Measurements from ENCODE around the gene CCL21. TPM values are rescaled to one million over a fixed set of nuclear protein-coding genes. Genes with fewer than 3 reads are reported as not detected.
"Not testable (repeated sequence)": the region's sequence is repeated elsewhere in the genome, so short reads cannot be mapped to it uniquely, and the experiment has no call there.

The CCL21 gene
- not detected for total RNA-seq
- polyA plus RNA-seq, result not detected
- total RNA-seq, result not detected

- ChIA-PET POLR2A (no interaction called here), CTCF (interaction anchor here (0.6 to 0.7 kb wide), 2 partner anchors 272 to 987 kb away, joined by 3 read pairs; no protein-coding TSS in a partner anchor)
- no peaks in the 10 kb centered on the region for H3K36me3 ChIP-seq (ENCODE audit: control insufficient read depth in 2 of 3, insufficient read depth in 3 of 3, low read length in 3 of 3)
- H3K27ac ChIP-seq (ENCODE audit: low read depth, low read length), result no peak within 1 kb of the TSS
- no peaks in the 10 kb centered on the region for H3K27me3 ChIP-seq (ENCODE audit: control insufficient read depth in 2 of 2, insufficient read depth in 2 of 2, low read length in 2 of 2)
- Mint-ChIP-seq H3K4me3 (no peak within 1 kb of the TSS), H3K4me1 (no peaks in the 10 kb centered on the region), H3K9me3 (peaks cover 0 to 5% (median 0%) of the 10 kb centered on the region in 11 donors), H3K27me3 (peaks cover 0 to 26% (median 10%) of the 10 kb centered on the region in 5 donors), H3K27ac (no peak within 1 kb of the TSS), H3K36me3 (peaks cover 0 to 4% (median 0%) of the 10 kb centered on the region in 5 donors)
- DNase-seq (no peak), ATAC-seq (no peak)
- no peaks in the 10 kb centered on the region for H3K4me1 ChIP-seq (ENCODE audit: control insufficient read depth in 2 of 2, insufficient read depth in 2 of 2, low read length in 2 of 2)
- no peak within 1 kb of the TSS for H3K4me3 ChIP-seq (ENCODE audit: low read length)
- intact Hi-C loops (cut with micrococcal nuclease), result no loop called here
- no peaks in the 10 kb centered on the region for H3K9me3 ChIP-seq (ENCODE audit: control insufficient read depth in 2 of 3, low read length in 3 of 3)
Measured at GRCh38 chr9:34710023-34710422, at the start of gene CCL21. TSS of gene CCL21 (minus strand) at chr9:34710136. CDS start at chr9:34710066, 70 bp downstream.

- intact Hi-C loops (cut with micrococcal nuclease), result loop anchor here (2.0 kb wide), 3 partner anchors 225 to 337 kb away; partner anchors contain the start of genes DNAJB5 (in 1 of the 2) and PIGO (in 1 of the 2)
- no peak for ATAC-seq
- Histone ChIP-seq H3K27ac (ENCODE audit: low read depth, low read length) (no peak overlapping the region), H3K27me3 (ENCODE audit: control insufficient read depth in 2 of 2, insufficient read depth in 2 of 2, low read length in 2 of 2) (no peaks in the 10 kb centered on the region), H3K36me3 (ENCODE audit: control insufficient read depth in 2 of 3, insufficient read depth in 3 of 3, low read length in 3 of 3) (no peaks in the 10 kb centered on the region), H3K9me3 (ENCODE audit: control insufficient read depth in 2 of 3, low read length in 3 of 3) (no peaks in the 10 kb centered on the region), H3K4me3 (ENCODE audit: low read length) (no peak overlapping the region), H3K4me1 (ENCODE audit: control insufficient read depth in 2 of 2, insufficient read depth in 2 of 2, low read length in 2 of 2) (no peaks in the 10 kb centered on the region)
- Mint-ChIP-seq H3K27me3 (peaks cover 32 to 54% (median 44%) of the 10 kb centered on the region in 5 donors), H3K36me3 (no peaks in the 10 kb centered on the region), H3K4me3 (no peak overlapping the region), H3K9me3 (peaks cover 0 to 6% (median 0%) of the 10 kb centered on the region in 11 donors), H3K4me1 (peaks cover 0 to 6% (median 0%) of the 10 kb centered on the region in 7 donors), H3K27ac (no peak overlapping the region)
- ChIA-PET CTCF (interaction anchor here (0.5 to 0.6 kb wide), 2 partner anchors 1013 to 1220 kb away, joined by 3 read pairs; no protein-coding TSS in a partner anchor), POLR2A (no interaction called here)
- no peak for DNase-seq
Measured at GRCh38 chr9:34759432-34760134, 49.6 kb upstream of the CCL21 start.

GRCh38 chr9:34750320-34750719 lies 40.4 kb upstream of the CCL21 start:
- H3K4me1 ChIP-seq (ENCODE audit: control insufficient read depth in 2 of 2, insufficient read depth in 2 of 2, low read length in 2 of 2); H3K36me3 Mint-ChIP-seq; H3K27ac ChIP-seq (ENCODE audit: low read depth, low read length); H3K27ac Mint-ChIP-seq; H3K27me3 ChIP-seq (ENCODE audit: control insufficient read depth in 2 of 2, insufficient read depth in 2 of 2, low read length in 2 of 2); H3K36me3 ChIP-seq (ENCODE audit: control insufficient read depth in 2 of 3, insufficient read depth in 3 of 3, low read length in 3 of 3); H3K9me3 ChIP-seq (ENCODE audit: control insufficient read depth in 2 of 3, low read length in 3 of 3); intact Hi-C loops (cut with micrococcal nuclease); H3K4me1 Mint-ChIP-seq; H3K4me3 ChIP-seq (ENCODE audit: low read length); ATAC-seq; POLR2A ChIA-PET; H3K4me3 Mint-ChIP-seq; DNase-seq; CTCF ChIA-PET: not testable (repeated sequence)
- Mint-ChIP-seq H3K9me3 (peaks cover 0 to 18% (median 5%) of the 10 kb centered on the region in 11 donors), H3K27me3 (peaks cover 44 to 69% (median 62%) of the 10 kb centered on the region in 5 donors)

- H3K4me3 ChIP-seq (ENCODE audit: low read length), result no peak overlapping the region
Measured at GRCh38 chr9:34746526-34746925, 36.6 kb upstream of the CCL21 start.

GRCh38 chr9:34744295-34745221 lies 34.6 kb upstream of the CCL21 start:
- peaks cover 0 to 2% of the 10 kb centered on the region in 2 donors for H3K27me3 ChIP-seq (ENCODE audit: control insufficient read depth in 2 of 2, insufficient read depth in 2 of 2, low read length in 2 of 2)
- no peaks in the 10 kb centered on the region for H3K4me1 ChIP-seq (ENCODE audit: control insufficient read depth in 2 of 2, insufficient read depth in 2 of 2, low read length in 2 of 2)
- peaks cover 0 to 6% (median 0%) of the 10 kb centered on the region in 7 donors for H3K4me1 Mint-ChIP-seq
- no peak overlapping the region for H3K27ac ChIP-seq (ENCODE audit: low read depth, low read length)
- no peak for ATAC-seq
- no peak overlapping the region for H3K4me3 ChIP-seq (ENCODE audit: low read length)
- H3K27ac Mint-ChIP-seq, result no peak overlapping the region
- ChIA-PET POLR2A (interaction anchor here (0.7 kb wide), 1 partner anchor 104 kb away, joined by 6 read pairs; no protein-coding TSS in a partner anchor), CTCF (no interaction called here)
- no peaks in the 10 kb centered on the region for H3K36me3 ChIP-seq (ENCODE audit: control insufficient read depth in 2 of 3, insufficient read depth in 3 of 3, low read length in 3 of 3)
- no peak overlapping the region for H3K4me3 Mint-ChIP-seq
- intact Hi-C loops (cut with micrococcal nuclease), result no loop called here
- peaks cover 0 to 10% (median 0%) of the 10 kb centered on the region in 5 donors for H3K36me3 Mint-ChIP-seq
- H3K9me3 ChIP-seq (ENCODE audit: control insufficient read depth in 2 of 3, low read length in 3 of 3), result no peaks in the 10 kb centered on the region
- peaks cover 0 to 18% (median 5%) of the 10 kb centered on the region in 11 donors for H3K9me3 Mint-ChIP-seq
- H3K27me3 Mint-ChIP-seq, result peaks cover 20 to 37% (median 33%) of the 10 kb centered on the region in 5 donors
- DNase-seq, result no peak

More at GRCh38 chr9:34746526-34746925, 36.6 kb upstream of the CCL21 start:
- Mint-ChIP-seq H3K4me1 (peaks cover 0 to 5% (median 1%) of the 10 kb centered on the region in 7 donors), H3K4me3 (no peak overlapping the region), H3K36me3 (peaks cover 0 to 10% (median 0%) of the 10 kb centered on the region in 5 donors), H3K27ac (no peak overlapping the region), H3K27me3 (peaks cover 33 to 51% (median 48%) of the 10 kb centered on the region in 5 donors), H3K9me3 (peaks cover 0 to 18% (median 5%) of the 10 kb centered on the region in 11 donors)
- intact Hi-C loops (cut with micrococcal nuclease), result no loop called here
- POLR2A ChIA-PET, result no interaction called here
- ATAC-seq, result no peak
- Histone ChIP-seq H3K27ac (ENCODE audit: low read depth, low read length) (no peak overlapping the region), H3K9me3 (ENCODE audit: control insufficient read depth in 2 of 3, low read length in 3 of 3) (no peaks in the 10 kb centered on the region), H3K36me3 (ENCODE audit: control insufficient read depth in 2 of 3, insufficient read depth in 3 of 3, low read length in 3 of 3) (no peaks in the 10 kb centered on the region), H3K4me1 (ENCODE audit: control insufficient read depth in 2 of 2, insufficient read depth in 2 of 2, low read length in 2 of 2) (no peaks in the 10 kb centered on the region), H3K27me3 (ENCODE audit: control insufficient read depth in 2 of 2, insufficient read depth in 2 of 2, low read length in 2 of 2) (peaks cover 0 to 2% of the 10 kb centered on the region in 2 donors)
- CTCF ChIA-PET, result no interaction called here
- DNase-seq, result no peak

GRCh38 chr9:34742710-34743109 lies 32.8 kb upstream of the CCL21 start:
- DNase-seq, result no peak
- H3K9me3 Mint-ChIP-seq, result peaks cover 0 to 11% (median 5%) of the 10 kb centered on the region in 11 donors
- peaks cover 11 to 29% (median 24%) of the 10 kb centered on the region in 5 donors for H3K27me3 Mint-ChIP-seq
- Histone ChIP-seq H3K9me3 (ENCODE audit: control insufficient read depth in 2 of 3, low read length in 3 of 3) (no peaks in the 10 kb centered on the region), H3K27ac (ENCODE audit: low read depth, low read length) (no peak overlapping the region), H3K4me3 (ENCODE audit: low read length) (no peak overlapping the region), H3K36me3 (ENCODE audit: control insufficient read depth in 2 of 3, insufficient read depth in 3 of 3, low read length in 3 of 3) (no peaks in the 10 kb centered on the region), H3K4me1 (ENCODE audit: control insufficient read depth in 2 of 2, insufficient read depth in 2 of 2, low read length in 2 of 2) (no peaks in the 10 kb centered on the region), H3K27me3 (ENCODE audit: control insufficient read depth in 2 of 2, insufficient read depth in 2 of 2, low read length in 2 of 2) (peaks cover 0 to 2% of the 10 kb centered on the region in 2 donors)
- ChIA-PET POLR2A (no interaction called here), CTCF (no interaction called here)
- H3K27ac Mint-ChIP-seq, result no peak overlapping the region
- no peak overlapping the region for H3K4me3 Mint-ChIP-seq
- intact Hi-C loops (cut with micrococcal nuclease), result no loop called here
- peaks cover 0 to 6% (median 0%) of the 10 kb centered on the region in 7 donors for H3K4me1 Mint-ChIP-seq
- no peak for ATAC-seq
- peaks cover 0 to 10% (median 0%) of the 10 kb centered on the region in 5 donors for H3K36me3 Mint-ChIP-seq

All from naive thymus-derived CD4-positive, alpha-beta T cell (primary cell).